Bronchial epithelial cell (primary cell): ENCODE measurements around the gene COL11A1. TPM values are rescaled to one million over a fixed set of nuclear protein-coding genes. Genes with fewer than 3 reads are reported as not detected.

Source experiments
- DNase-seq: peaks from one replicate; pipeline ENCODE4 v3.0.0-alpha.2; 2010; ENCODE audit warnings: low read depth
- FAIRE-seq: peaks from 2 replicates; lab custom pipeline; 2011; peaks lifted over from hg19 to GRCh38; lab: Jason Lieb, UNC
- H3K27me3 ChIP-seq: 2 replicates; pipeline ENCODE4 v1.5.1; 2011; ENCODE audit warnings: low read length; ENCODE audit not compliant: control insufficient read depth, insufficient read depth
- H3K36me3 ChIP-seq: 2 replicates; pipeline ENCODE4 v1.5.1; 2011; ENCODE audit warnings: low read length; ENCODE audit not compliant: control insufficient read depth, insufficient read depth
- H3K4me3 ChIP-seq: 2 replicates; pipeline ENCODE4 v1.5.1; 2011; ENCODE audit warnings: mild to moderate bottlenecking, low read depth, low read length, control low read depth
- CTCF ChIP-seq: IDR thresholded peaks from 2 replicates; pipeline ENCODE4 v1.5.1; 2011; ENCODE audit warnings: mild to moderate bottlenecking, moderate library complexity, low read length, control low read depth, inconsistent platforms; ENCODE audit not compliant: insufficient read depth, severe bottlenecking
- total RNA-seq: library from RNA; depleted of rRNA; stranded (reverse); fragments of >200 nt; gene quantifications from 2 replicates; pipeline ENCODE4 v1.2.1, GENCODE V29; 2014

The COL11A1 gene
- total RNA-seq = under 0.01 and 0.26 TPM in 2 replicates

- Histone ChIP-seq H3K27me3 (peaks cover 8% of the 10 kb centered on the region), H3K36me3 (no peaks in the 10 kb centered on the region), H3K4me3 (peak within 1 kb of the TSS; percentile 0)
- no peak for TF ChIP-seq CTCF
- no peak for FAIRE-seq
- no peak for DNase-seq
These were observed at the start of gene COL11A1 for GRCh38 chr1:103108376-103109150. TSS of gene COL11A1 (minus strand) at chr1:103108522. CDS start at chr1:103108178, 344 bp downstream.

GRCh38 chr1:103156966-103157365 lies 48.6 kb upstream of the COL11A1 start:
- no peak for TF ChIP-seq CTCF
- no peak overlapping the region for H3K4me3 ChIP-seq
- no peak for DNase-seq
- no peak for FAIRE-seq
- no peaks in the 10 kb centered on the region for H3K27me3 ChIP-seq
- no peaks in the 10 kb centered on the region for H3K36me3 ChIP-seq

- no peak for FAIRE-seq
- no peak for DNase-seq
- no peak for TF ChIP-seq CTCF
- Histone ChIP-seq H3K27me3 (no peaks in the 10 kb centered on the region), H3K4me3 (no peak overlapping the region), H3K36me3 (no peaks in the 10 kb centered on the region)
These were observed 37.8 kb upstream of the COL11A1 start for GRCh38 chr1:103146166-103146565.

GRCh38 chr1:103145449-103145848 lies 37.1 kb upstream of the COL11A1 start:
- H3K27me3 ChIP-seq = no peaks in the 10 kb centered on the region
- FAIRE-seq = no peak
- no peak for TF ChIP-seq CTCF

GRCh38 chr1:103144681-103145080 lies 36.4 kb upstream of the COL11A1 start:
- Histone ChIP-seq H3K4me3 (no peak overlapping the region), H3K27me3 (no peaks in the 10 kb centered on the region), H3K36me3 (no peaks in the 10 kb centered on the region)
- FAIRE-seq = no peak
- DNase-seq = no peak
- no peak for TF ChIP-seq CTCF

More at GRCh38 chr1:103145449-103145848, 37.1 kb upstream of the COL11A1 start:
- DNase-seq = no peak
- Histone ChIP-seq H3K4me3 (no peak overlapping the region), H3K36me3 (no peaks in the 10 kb centered on the region)
